ENCODE data around the gene ZNF597.
A peak's percentile ranks its signal among the peaks of the same experiment; 100 is the strongest.

The ZNF597 gene

DNA sequence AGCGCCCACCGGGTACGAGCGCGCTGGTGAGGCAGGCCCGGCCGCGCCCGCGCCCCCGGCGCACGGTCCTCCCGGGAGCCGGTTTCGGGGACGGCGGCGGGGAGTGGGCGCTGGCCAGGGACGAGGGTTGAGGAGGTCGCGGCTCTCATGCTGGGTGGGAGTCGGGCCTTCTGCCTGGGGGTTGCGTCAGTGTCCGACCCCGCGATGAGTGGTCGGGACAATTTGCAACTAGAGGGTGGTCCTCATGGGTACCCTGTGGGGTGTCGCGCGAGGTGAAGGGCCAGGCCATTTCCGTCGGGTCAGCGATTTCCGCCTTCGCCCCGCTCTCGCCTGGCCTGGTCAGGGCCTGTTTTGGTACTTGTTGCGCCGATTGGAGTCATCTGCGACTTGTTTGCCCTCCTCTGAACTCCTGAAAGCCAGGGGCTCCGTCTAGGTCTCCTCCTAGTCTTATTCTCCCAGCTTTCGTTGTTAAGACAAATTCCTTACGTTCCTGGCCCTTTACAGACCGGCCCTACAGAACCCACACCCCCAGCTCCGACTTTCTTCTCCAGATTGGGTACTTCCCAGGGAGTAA, 15.1 kb upstream of the ZNF597 start:
- H3K4me1 Mint-ChIP-seq: peaks cover 51% of the 10 kb centered on the region
- peak overlapping the region; percentile 86 for H3K27ac Mint-ChIP-seq
- peak overlapping the region; percentile 91 for H3K4me3 Mint-ChIP-seq
- no peaks in the 10 kb centered on the region for H3K36me3 Mint-ChIP-seq (ENCODE audit: low read depth)
- no peaks in the 10 kb centered on the region for H3K9me3 Mint-ChIP-seq
- H3K27me3 Mint-ChIP-seq (ENCODE audit: low read depth, poor library complexity): peaks cover 6% of the 10 kb centered on the region
- TF ChIP-seq, protein P1, sequence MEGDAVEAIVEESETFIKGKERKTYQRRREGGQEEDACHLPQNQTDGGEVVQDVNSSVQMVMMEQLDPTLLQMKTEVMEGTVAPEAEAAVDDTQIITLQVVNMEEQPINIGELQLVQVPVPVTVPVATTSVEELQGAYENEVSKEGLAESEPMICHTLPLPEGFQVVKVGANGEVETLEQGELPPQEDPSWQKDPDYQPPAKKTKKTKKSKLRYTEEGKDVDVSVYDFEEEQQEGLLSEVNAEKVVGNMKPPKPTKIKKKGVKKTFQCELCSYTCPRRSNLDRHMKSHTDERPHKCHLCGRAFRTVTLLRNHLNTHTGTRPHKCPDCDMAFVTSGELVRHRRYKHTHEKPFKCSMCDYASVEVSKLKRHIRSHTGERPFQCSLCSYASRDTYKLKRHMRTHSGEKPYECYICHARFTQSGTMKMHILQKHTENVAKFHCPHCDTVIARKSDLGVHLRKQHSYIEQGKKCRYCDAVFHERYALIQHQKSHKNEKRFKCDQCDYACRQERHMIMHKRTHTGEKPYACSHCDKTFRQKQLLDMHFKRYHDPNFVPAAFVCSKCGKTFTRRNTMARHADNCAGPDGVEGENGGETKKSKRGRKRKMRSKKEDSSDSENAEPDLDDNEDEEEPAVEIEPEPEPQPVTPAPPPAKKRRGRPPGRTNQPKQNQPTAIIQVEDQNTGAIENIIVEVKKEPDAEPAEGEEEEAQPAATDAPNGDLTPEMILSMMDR (IDR thresholded peaks at IDR 0.05): no peak
- no peak for DNase-seq

DNA sequence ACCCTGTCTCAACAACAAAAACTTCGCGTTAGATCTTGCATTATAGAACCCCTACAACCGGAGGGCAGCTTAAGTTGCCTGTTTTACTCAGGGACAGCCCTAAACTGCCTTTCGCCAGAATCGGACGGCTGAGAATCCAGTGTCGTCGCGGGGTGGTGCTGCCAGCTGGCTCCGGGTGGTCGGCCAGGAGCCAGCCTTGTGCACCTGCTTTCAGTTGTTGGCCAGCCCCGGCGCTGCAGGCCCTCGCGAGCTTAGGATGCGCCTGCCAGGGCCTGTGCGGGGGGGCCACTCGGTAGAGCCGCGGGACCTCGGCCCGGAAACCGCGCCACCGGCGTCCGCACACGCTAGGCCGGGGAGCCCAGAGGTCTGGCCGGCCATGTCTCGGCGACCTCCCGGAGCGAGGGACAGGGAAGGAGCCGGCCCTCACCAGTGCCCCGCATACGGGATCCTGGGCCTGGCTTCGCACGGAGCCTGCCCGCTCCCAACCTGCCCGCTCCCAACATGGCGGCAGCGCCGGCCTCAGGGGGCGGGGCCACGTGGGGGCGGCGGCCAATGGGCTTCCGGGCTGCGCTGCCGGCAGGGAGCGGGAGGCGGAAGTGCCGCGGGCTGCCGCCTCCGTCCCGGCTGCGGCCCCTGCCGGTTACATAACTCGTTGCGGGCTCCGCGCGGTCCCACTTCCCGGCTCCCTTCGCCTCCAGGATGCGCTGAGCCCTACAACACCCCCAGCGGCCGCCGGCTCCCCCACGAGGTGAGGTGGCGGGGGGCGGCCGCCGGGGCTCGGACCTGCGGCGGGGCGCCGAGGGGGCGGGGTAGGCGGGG, 14.3 kb upstream of the ZNF597 start:
- TF ChIP-seq, protein P1 (IDR thresholded peaks at IDR 0.05): peak; percentile 37
- H3K36me3 Mint-ChIP-seq (ENCODE audit: low read depth): no peaks in the 10 kb centered on the region
- peak; percentile 93 for DNase-seq
- H3K4me1 Mint-ChIP-seq: peaks cover 51% of the 10 kb centered on the region
- H3K27ac Mint-ChIP-seq: no peak overlapping the region
- H3K9me3 Mint-ChIP-seq: no peaks in the 10 kb centered on the region
- H3K27me3 Mint-ChIP-seq (ENCODE audit: low read depth, poor library complexity): peaks cover 6% of the 10 kb centered on the region
- H3K4me3 Mint-ChIP-seq: peak overlapping the region; percentile 78

DNA sequence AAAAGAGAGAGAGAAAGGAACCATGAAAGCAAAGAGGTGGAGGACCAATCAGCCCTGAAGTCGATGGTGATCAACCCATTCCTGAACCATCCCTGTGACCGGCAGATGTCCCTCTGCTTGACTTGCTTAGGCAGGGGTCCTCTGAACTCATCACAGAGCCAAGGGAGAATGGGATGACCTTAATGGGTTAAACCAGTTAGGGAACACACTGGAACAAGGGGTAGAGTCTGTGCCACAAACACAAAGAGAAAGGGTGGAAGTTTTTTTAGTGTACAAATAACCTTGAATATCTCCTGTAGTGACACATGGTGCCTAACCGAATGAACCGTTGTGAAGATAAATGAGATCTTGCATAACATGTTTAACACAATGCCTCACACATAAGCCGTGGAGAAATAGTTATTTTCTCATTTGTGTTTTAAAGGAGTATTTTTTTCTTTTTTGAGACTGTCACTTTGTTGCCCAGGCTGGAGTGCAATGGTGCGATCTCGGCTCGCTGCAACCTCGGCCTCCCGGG, 11.4 kb upstream of the ZNF597 start:
- H3K4me3 Mint-ChIP-seq: no peak overlapping the region

DNA sequence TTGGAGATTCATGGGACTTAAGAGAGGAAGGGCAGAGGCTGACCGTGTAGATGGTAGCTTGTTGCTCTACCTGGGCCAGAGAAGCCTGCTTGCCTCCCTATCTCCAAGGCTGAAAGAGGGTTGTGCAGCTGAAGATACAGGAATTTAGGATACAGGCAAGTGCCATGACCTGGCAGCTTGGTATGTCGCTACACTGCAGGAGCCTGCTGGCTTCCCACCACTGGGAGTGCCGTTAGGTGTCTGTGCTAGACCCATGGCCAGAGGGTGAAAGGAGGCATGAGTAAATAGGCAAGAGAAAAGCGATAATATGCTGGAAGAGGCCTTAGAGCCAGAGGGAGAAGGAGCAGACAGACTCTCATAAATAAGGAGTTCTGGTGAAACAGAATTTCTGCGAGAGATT, 10.8 kb upstream of the ZNF597 start:
- TF ChIP-seq, protein P1 (IDR thresholded peaks at IDR 0.05): no peak
- Mint-ChIP-seq H3K27me3 (ENCODE audit: low read depth, poor library complexity) (peaks cover 10% of the 10 kb centered on the region), H3K4me3 (no peak overlapping the region), H3K4me1 (peaks cover 17% of the 10 kb centered on the region), H3K27ac (no peak overlapping the region), H3K9me3 (peaks cover 8% of the 10 kb centered on the region), H3K36me3 (ENCODE audit: low read depth) (peaks cover 21% of the 10 kb centered on the region)
- DNase-seq: no peak

More for the DNA sequence above, 11.4 kb upstream of the ZNF597 start:
- Mint-ChIP-seq H3K4me1 (peaks cover 23% of the 10 kb centered on the region), H3K27me3 (ENCODE audit: low read depth, poor library complexity) (peaks cover 9% of the 10 kb centered on the region), H3K36me3 (ENCODE audit: low read depth) (peaks cover 17% of the 10 kb centered on the region), H3K9me3 (peaks cover 6% of the 10 kb centered on the region), H3K27ac (no peak overlapping the region)
- DNase-seq: no peak
- TF ChIP-seq, protein P1 (IDR thresholded peaks at IDR 0.05): no peak

DNA sequence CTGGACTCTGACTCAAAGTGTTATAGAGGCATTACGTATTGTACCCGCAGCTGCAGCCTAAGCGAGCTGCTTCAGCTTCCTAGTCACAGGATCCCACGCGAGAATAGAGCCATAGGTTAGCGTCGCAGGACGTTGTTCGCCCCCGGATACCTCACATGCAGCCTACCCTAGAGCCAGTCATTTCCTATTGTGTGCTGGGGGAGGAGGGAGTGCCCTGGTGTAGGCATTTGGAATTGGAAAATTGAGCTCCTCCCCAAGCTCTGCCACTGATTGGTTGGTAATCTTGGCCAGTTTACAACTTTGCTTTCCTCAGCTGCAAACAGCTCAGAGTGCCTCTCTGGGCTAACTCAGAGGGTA, 706 bp upstream of the ZNF597 start:
- H3K27me3 Mint-ChIP-seq (ENCODE audit: low read depth, poor library complexity): peaks cover 2% of the 10 kb centered on the region
- peak overlapping the region; percentile 95 for H3K4me3 Mint-ChIP-seq
- no peak for DNase-seq
- peak overlapping the region; percentile 97 for H3K27ac Mint-ChIP-seq
- H3K36me3 Mint-ChIP-seq (ENCODE audit: low read depth): peaks cover 78% of the 10 kb centered on the region
- TF ChIP-seq, protein P1 (IDR thresholded peaks at IDR 0.05): no peak
- peaks cover 79% of the 10 kb centered on the region for H3K9me3 Mint-ChIP-seq
- H3K4me1 Mint-ChIP-seq: peaks cover 11% of the 10 kb centered on the region

Measured in nephron progenitor cell (in vitro differentiated cells).